Peyer's patch (tissue), 4 donors: ENCODE results near the gene CCDC150.

Experiments
- POLR2A ChIP-seq, 2 donors: fragments of 450-650 bp; IDR thresholded peaks; one replicate each; pipeline ENCODE4 v1.5.1; 2017; ENCODE audit warnings: antibody characterized with exemption in 2 of 2, mild to moderate bottlenecking in 2 of 2, moderate library complexity in 2 of 2
- TF ChIP-seq, protein P1 (sequence below), 6 experiments: fragments of 450-650 bp in 4 of 6; fragments of 200-600 bp in 2 of 6; sonication (generic) in 1 of 6; IDR thresholded peaks; one replicate each; pipeline ENCODE4 v1.5.1; 2017 to 2019; ENCODE audit warnings: antibody characterized with exemption in 6 of 6, mild to moderate bottlenecking in 3 of 6, moderate library complexity in 1 of 6

DNA sequence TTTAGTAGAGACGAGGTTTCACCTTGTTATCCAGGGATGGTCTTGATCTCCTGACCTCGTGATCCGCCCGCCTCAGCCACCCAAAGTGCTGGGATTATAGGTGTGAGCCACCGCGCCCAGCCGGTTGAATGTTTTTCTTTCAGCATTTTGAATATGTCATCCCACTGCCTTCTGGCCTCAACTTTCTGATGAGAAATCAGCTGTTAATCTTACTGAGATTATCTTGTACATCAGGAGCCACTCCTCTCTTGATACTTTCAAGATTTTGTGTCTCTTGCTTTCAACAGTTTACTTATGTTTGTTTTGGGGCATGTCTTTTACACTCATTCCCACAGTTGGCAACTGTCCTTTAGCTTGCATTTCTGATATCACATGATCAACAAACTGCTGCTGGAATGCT lies 46.3 kb downstream of the CCDC150 start:
- no peak for TF ChIP-seq POLR2A (IDR thresholded peaks at IDR 0.05)
- TF ChIP-seq, protein P1, sequence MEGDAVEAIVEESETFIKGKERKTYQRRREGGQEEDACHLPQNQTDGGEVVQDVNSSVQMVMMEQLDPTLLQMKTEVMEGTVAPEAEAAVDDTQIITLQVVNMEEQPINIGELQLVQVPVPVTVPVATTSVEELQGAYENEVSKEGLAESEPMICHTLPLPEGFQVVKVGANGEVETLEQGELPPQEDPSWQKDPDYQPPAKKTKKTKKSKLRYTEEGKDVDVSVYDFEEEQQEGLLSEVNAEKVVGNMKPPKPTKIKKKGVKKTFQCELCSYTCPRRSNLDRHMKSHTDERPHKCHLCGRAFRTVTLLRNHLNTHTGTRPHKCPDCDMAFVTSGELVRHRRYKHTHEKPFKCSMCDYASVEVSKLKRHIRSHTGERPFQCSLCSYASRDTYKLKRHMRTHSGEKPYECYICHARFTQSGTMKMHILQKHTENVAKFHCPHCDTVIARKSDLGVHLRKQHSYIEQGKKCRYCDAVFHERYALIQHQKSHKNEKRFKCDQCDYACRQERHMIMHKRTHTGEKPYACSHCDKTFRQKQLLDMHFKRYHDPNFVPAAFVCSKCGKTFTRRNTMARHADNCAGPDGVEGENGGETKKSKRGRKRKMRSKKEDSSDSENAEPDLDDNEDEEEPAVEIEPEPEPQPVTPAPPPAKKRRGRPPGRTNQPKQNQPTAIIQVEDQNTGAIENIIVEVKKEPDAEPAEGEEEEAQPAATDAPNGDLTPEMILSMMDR (IDR thresholded peaks at IDR 0.05): no peak
